A673 (cell line): ENCODE results near the gene IGF1R.

ENCODE experiments used
- CTCF ChIP-seq: fragments of 300-800, 200-600 bp; sonication (generic); conservative IDR thresholded peaks from 2 replicates; pipeline ENCODE4 v1.5.1; 2017; ENCODE audit warnings: low read depth, mild to moderate bottlenecking, antibody characterized with exemption, low read length, moderate library complexity, mixed read lengths
- EZH2 ChIP-seq: fragments of 200-600 bp; sonication (generic); IDR thresholded peaks from 2 replicates; pipeline ENCODE4 v1.6.1; 2017; ENCODE audit warnings: borderline replicate concordance, low read depth, mild to moderate bottlenecking, mixed read lengths, antibody characterized with exemption, low read length; ENCODE audit not compliant: poor library complexity, severe bottlenecking

- TF ChIP-seq CTCF (no peak), EZH2 (no peak)
Measured at GRCh38 chr15:98663045-98663444, 14.7 kb downstream of the IGF1R start.
